H1 (cell line): Measurements from ENCODE around the gene PRDM5. TPM values are rescaled to one million over a fixed set of nuclear protein-coding genes. Genes with fewer than 3 reads are reported as not detected.

Experiments used
- CTCF ChIA-PET: fragments of 300-600 bp; sonication (Branson Sonifier 250); formaldehyde crosslinking; loops from one replicate; lab custom pipeline; 2021; ENCODE audit not compliant: partially characterized antibody; lab: Charles Lee
- POLR2A ChIA-PET: fragments of 300-600 bp; sonication (Branson Sonifier 250); formaldehyde crosslinking; loops from one replicate; lab custom pipeline; 2021; ENCODE audit warnings: inconsistent platforms; ENCODE audit not compliant: partially characterized antibody; lab: Charles Lee
- DNase-seq, 2 experiments: peaks; one replicate each; pipeline versions ENCODE4 v3.0.0 to v3.0.0-alpha.2; 2010 to 2022; ENCODE audit warnings: low spot score in 2 of 2, low read depth in 1 of 2, mixed read lengths in 1 of 2
- FAIRE-seq: peaks from 2 replicates; lab custom pipeline; 2011; peaks lifted over from hg19 to GRCh38; lab: Jason Lieb, UNC
- H2AFZ ChIP-seq: 2 replicates; pipeline ENCODE4 v1.8.1; 2012; ENCODE audit warnings: low read length, inconsistent platforms
- H2AK5ac ChIP-seq: 2 replicates; pipeline ENCODE4 v1.6.1; 2013; ENCODE audit warnings: low read depth, low read length
- H2BK120ac ChIP-seq: replicated peaks from 2 replicates; pipeline ENCODE3; 2013; ENCODE audit warnings: low read depth, low read length, inconsistent platforms
- H2BK12ac ChIP-seq: 2 replicates; pipeline ENCODE4 v1.6.1; 2013; ENCODE audit warnings: low read depth, low read length
- H2BK15ac ChIP-seq: 2 replicates; pipeline ENCODE4 v1.6.1; 2013; ENCODE audit warnings: low read length
- H2BK20ac ChIP-seq: 2 replicates; pipeline ENCODE4 v1.6.1; 2013; ENCODE audit warnings: low read length
- H2BK5ac ChIP-seq: 2 replicates; pipeline ENCODE4 v1.6.1; 2013; ENCODE audit warnings: low read depth, low read length
- H3K14ac ChIP-seq: 2 replicates; pipeline ENCODE4 v1.6.1; 2013; ENCODE audit warnings: inconsistent platforms; ENCODE audit not compliant: insufficient read length
- H3K18ac ChIP-seq: 2 replicates; pipeline ENCODE4 v1.6.1; 2013; ENCODE audit warnings: low read length; ENCODE audit errors: extremely low read depth
- H3K23ac ChIP-seq: 2 replicates; pipeline ENCODE4 v1.6.1; 2013; ENCODE audit warnings: inconsistent platforms; ENCODE audit not compliant: insufficient read length
- H3K23me2 ChIP-seq: 2 replicates; pipeline ENCODE4 v1.6.1; 2013; ENCODE audit warnings: low read depth, low read length
- H3K27ac ChIP-seq: 2 replicates; pipeline ENCODE4 v1.6.1; 2011; ENCODE audit warnings: low read depth, low read length, inconsistent platforms
- H3K27me3 ChIP-seq, 4 experiments: replicated peaks in 1 of 4; 1 replicate in 1 of 4; 2 replicates in 3 of 4; pipeline versions ENCODE4 v1.6.1 to v1.8.1; 2011 to 2013; ENCODE audit warnings: low read length in 3 of 4, mild to moderate bottlenecking in 3 of 4, inconsistent platforms in 2 of 4, mixed read lengths in 2 of 4, moderate library complexity in 1 of 4; ENCODE audit not compliant: control insufficient read depth in 3 of 4, insufficient read depth in 3 of 4; ENCODE audit errors: extremely low read depth in 1 of 4
- H3K36me3 ChIP-seq, 4 experiments: 2 replicates each; pipeline versions ENCODE4 v1.6.1 to v1.8.1; 2011 to 2013; ENCODE audit warnings: mild to moderate bottlenecking in 4 of 4, low read length in 3 of 4, moderate library complexity in 2 of 4, control low read depth in 1 of 4, inconsistent platforms in 1 of 4; ENCODE audit not compliant: insufficient read depth in 4 of 4, control insufficient read depth in 2 of 4
- H3K4ac ChIP-seq: replicated peaks from 2 replicates; pipeline ENCODE3; 2013; ENCODE audit warnings: low read length, low read depth, mixed read lengths, inconsistent platforms; ENCODE audit not compliant: insufficient read length
- H3K4me1 ChIP-seq, 4 experiments: replicated peaks in 1 of 4; 1 replicate in 1 of 4; 2 replicates in 3 of 4; pipeline versions ENCODE4 v1.6.1 to v1.8.1; 2011 to 2013; ENCODE audit warnings: low read length in 3 of 4, inconsistent platforms in 2 of 4, mixed read lengths in 1 of 4; ENCODE audit not compliant: insufficient read depth in 4 of 4, control insufficient read depth in 3 of 4
- H3K4me2 ChIP-seq, 2 experiments: 2 replicates each; pipeline versions ENCODE4 v1.6.1 to v1.8.1; 2011 to 2013; ENCODE audit warnings: low read depth in 2 of 2, low read length in 2 of 2, control low read depth in 1 of 2, inconsistent platforms in 1 of 2, mild to moderate bottlenecking in 1 of 2; ENCODE audit not compliant: insufficient read depth in 1 of 2
- H3K4me3 ChIP-seq, 4 experiments: fragments of 200-600, 300-600 bp in 1 of 4; sonication (generic), shearing (Covaris generic), sonication (Bioruptor Twin) in 1 of 4; 2 replicates each; pipeline versions ENCODE4 v1.5.1 to v1.8.1; 2011 to 2016; ENCODE audit warnings: low read length in 4 of 4, low read depth in 3 of 4, control low read depth in 2 of 4, inconsistent platforms in 2 of 4, mild to moderate bottlenecking in 2 of 4, mixed read lengths in 1 of 4, moderate library complexity in 1 of 4; ENCODE audit not compliant: insufficient read depth in 2 of 4; ENCODE audit errors: extremely low read depth in 1 of 4
- H3K56ac ChIP-seq: replicated peaks from 2 replicates; pipeline ENCODE3; 2013; ENCODE audit warnings: low read depth, mild to moderate bottlenecking, mixed read lengths, low read length, inconsistent platforms; ENCODE audit not compliant: insufficient read length
- H3K79me1 ChIP-seq: 2 replicates; pipeline ENCODE4 v1.6.1; 2013; ENCODE audit warnings: low read depth, low read length, control low read depth
- H3K79me2 ChIP-seq, 2 experiments: 2 replicates each; pipeline versions ENCODE4 v1.6.1 to v1.8.1; 2012 to 2013; ENCODE audit warnings: low read length in 2 of 2, mild to moderate bottlenecking in 2 of 2, inconsistent platforms in 1 of 2; ENCODE audit not compliant: insufficient read depth in 2 of 2, control insufficient read depth in 1 of 2
- H3K9ac ChIP-seq, 4 experiments: replicated peaks in 1 of 4; 1 replicate in 1 of 4; 2 replicates in 3 of 4; pipeline versions ENCODE4 v1.6.1 to v1.8.1; 2011 to 2013; ENCODE audit warnings: low read depth in 3 of 4, low read length in 3 of 4, control low read depth in 2 of 4, mild to moderate bottlenecking in 2 of 4, moderate library complexity in 2 of 4, inconsistent platforms in 1 of 4; ENCODE audit errors: extremely low read depth in 1 of 4
- H3K9me3 ChIP-seq, 2 experiments: 2 replicates each; pipeline versions ENCODE4 v1.6.1 to v1.8.1; 2012 to 2013; ENCODE audit warnings: mild to moderate bottlenecking in 2 of 2, moderate library complexity in 2 of 2, control low read depth in 1 of 2, inconsistent platforms in 1 of 2, low read depth in 1 of 2, low read length in 1 of 2, mixed read lengths in 1 of 2; ENCODE audit not compliant: insufficient read depth in 2 of 2
- H4K20me1 ChIP-seq, 2 experiments: replicated peaks in 1 of 2; 2 replicates each; pipeline versions ENCODE3 to v1.8.1; 2011 to 2013; ENCODE audit warnings: inconsistent platforms in 2 of 2, low read length in 2 of 2, mild to moderate bottlenecking in 1 of 2; ENCODE audit not compliant: insufficient read depth in 2 of 2, control insufficient read depth in 1 of 2
- H4K5ac ChIP-seq: 2 replicates; pipeline ENCODE4 v1.6.1; 2013; ENCODE audit warnings: low read length, low read depth, mixed read lengths, inconsistent platforms; ENCODE audit not compliant: insufficient read length
- H4K8ac ChIP-seq: 2 replicates; pipeline ENCODE4 v1.8.0; 2013; ENCODE audit warnings: mild to moderate bottlenecking, moderate library complexity, low read length, inconsistent platforms; ENCODE audit not compliant: insufficient read depth; ENCODE audit errors: extremely low read depth
- H4K91ac ChIP-seq: replicated peaks from 2 replicates; pipeline ENCODE3; 2013; ENCODE audit warnings: low read length, mixed read lengths, inconsistent platforms; ENCODE audit not compliant: insufficient read length
- ASH2L ChIP-seq: fragments of 200-600, 300-600 bp; sonication (generic); IDR thresholded peaks from one replicate; pipeline ENCODE4 v1.7.1; 2017; ENCODE audit warnings: low read length
- EZH2 ChIP-seq: fragments of 200-600 bp; sonication (generic); IDR thresholded peaks from 2 replicates; pipeline ENCODE4 v1.7.1; 2012; ENCODE audit warnings: low read depth, mild to moderate bottlenecking, moderate library complexity, low read length, inconsistent platforms; ENCODE audit not compliant: severe bottlenecking
- SP1 ChIP-seq: IDR thresholded peaks from 2 replicates; pipeline ENCODE4 v1.6.1; 2011; ENCODE audit warnings: low read depth, low read length
- TAF7 ChIP-seq: optimal IDR thresholded peaks from 2 replicates; pipeline ENCODE3; 2011; ENCODE audit warnings: low read depth, mild to moderate bottlenecking, inconsistent platforms, low read length, moderate library complexity, borderline replicate concordance
- WGBS, 2 experiments: shearing (Covaris generic) in 1 of 2; methylation state at CpG; one replicate each; pipeline versions ENCODE4 v1.1.6 to v1.1.7; 2013 to 2015; ENCODE audit warnings: low lambda C conversion rate in 2 of 2, mixed read lengths in 2 of 2, inconsistent platforms in 1 of 2, low coverage in 1 of 2, missing lambda C conversion rate in 1 of 2; ENCODE audit not compliant: insufficient replicate concordance in 2 of 2, insufficient coverage in 1 of 2, insufficient read length in 1 of 2; ENCODE audit errors: extremely low coverage in 1 of 2, missing lambda C conversion rate in 1 of 2; 5-methylcytosine and 5-hydroxymethylcytosine counted together
- polyA plus RNA-seq, 7 experiments: library from polyadenylated mRNA; depleted of rRNA in 3 of 7; stranded (reverse) in 5 of 7; unstranded in 2 of 7; fragments of >200 nt in 5 of 7; fragments of 200-250 nt in 2 of 7; gene quantifications; 1 replicate in 5 of 7; 2 replicates in 1 of 7; 4 replicates in 1 of 7; pipeline versions ENCODE4 v1.2.1 to v1.2.3, GENCODE V29; 2011 to 2013; ENCODE audit warnings: missing spikeins in 2 of 7, mixed read lengths in 2 of 7
- total RNA-seq: library from RNA; stranded (reverse); fragmentation: NEBNext Ultra II Directional; extraction: Animal tissue kit (Norgen Biotek cat#: 25700); gene quantifications from 2 replicates; pipeline ENCODE4 v1.2.1, GENCODE V29; 2021

The PRDM5 gene
- total and polyA plus RNA-seq, 2 of the 8 experiments (the other 6 are each of a cell fraction or from before 2014, with no cell fraction given) = 8.2 to 23.4 TPM

DNA sequence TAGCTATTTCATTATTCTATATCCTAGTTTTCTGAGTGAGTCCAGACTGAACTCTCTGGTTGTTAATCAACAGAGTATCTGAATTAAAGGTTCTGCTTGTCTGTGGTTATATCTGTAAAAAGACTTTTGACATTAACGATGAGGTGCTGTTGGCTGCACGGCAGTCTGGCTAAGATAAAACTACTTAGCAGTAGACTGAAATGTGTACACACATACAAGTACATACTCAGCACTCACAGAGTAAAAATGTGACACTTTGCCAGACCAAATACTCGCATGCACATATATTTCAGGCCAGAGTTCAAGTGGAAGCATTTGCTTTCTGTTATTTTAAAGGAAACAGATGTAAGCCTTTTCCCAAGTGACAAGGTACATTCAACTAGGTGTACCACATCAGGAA, 80.5 kb downstream of the PRDM5 start:
- H4K8ac ChIP-seq = no peak overlapping the region
- H2BK12ac ChIP-seq = no peak overlapping the region
- H3K23me2 ChIP-seq = no peaks in the 10 kb centered on the region
- no peak overlapping the region for H2BK5ac ChIP-seq
- H3K4me2 ChIP-seq = no peak overlapping the region
- H3K14ac ChIP-seq = no peak overlapping the region
- H3K4me1 ChIP-seq = no peaks in the 10 kb centered on the region
- H3K27me3 ChIP-seq = no peaks in the 10 kb centered on the region
- no peak for FAIRE-seq
- H3K56ac ChIP-seq = no peak overlapping the region
- no peaks in the 10 kb centered on the region for H3K79me1 ChIP-seq
- no peak for DNase-seq
- no peak overlapping the region for H3K4ac ChIP-seq
- H3K9ac ChIP-seq = no peak overlapping the region
- no peak overlapping the region for H3K27ac ChIP-seq
- POLR2A ChIA-PET = no interaction called here
- H4K20me1 ChIP-seq = peaks cover 0 to 4% of the 10 kb centered on the region in 2 experiments
- H3K9me3 ChIP-seq = no peaks in the 10 kb centered on the region
- H3K4me3 ChIP-seq = no peak overlapping the region
- H2BK15ac ChIP-seq = no peak overlapping the region
- no peaks in the 10 kb centered on the region for H3K79me2 ChIP-seq
- no peak overlapping the region for H4K5ac ChIP-seq
- no peaks in the 10 kb centered on the region for H3K36me3 ChIP-seq
- no peak overlapping the region for H2AFZ ChIP-seq
- H3K23ac ChIP-seq = no peak overlapping the region
- 78% methylated on average over 3 of the region's 3 CpGs; no CpG with 5 or more reads in 1 of the 2 experiments for WGBS, 2 experiments
- CTCF ChIA-PET = no interaction called here
- no peak overlapping the region for H2BK120ac ChIP-seq
- H3K18ac ChIP-seq = no peak overlapping the region
- no peak overlapping the region for H4K91ac ChIP-seq
- H2AK5ac ChIP-seq = no peak overlapping the region
- no peak overlapping the region for H2BK20ac ChIP-seq
- no peak for TF ChIP-seq EZH2
- TF ChIP-seq SP1 = no peak
- TF ChIP-seq ASH2L = no peak
- TF ChIP-seq TAF7 = no peak
